ENCODE measurements around the gene SLC5A8.

SLC5A8 gene

GRCh38 chr12:101238800-101239329 is 28.8 kb upstream of the SLC5A8 start:
- Mint-ChIP-seq H3K4me1 (no peaks in the 10 kb centered on the region), H3K9me3 (no peaks in the 10 kb centered on the region), H3K27ac (no peak overlapping the region), H3K4me3 (no peak overlapping the region), H3K36me3 (ENCODE audit: low read depth) (no peaks in the 10 kb centered on the region), H3K27me3 (ENCODE audit: low read depth) (no peaks in the 10 kb centered on the region)
- no peak for TF ChIP-seq CTCF (IDR thresholded peaks at IDR 0.05; ENCODE audit: unreplicated experiment in 3 of 3)

- no peaks in the 10 kb centered on the region for H3K4me1 Mint-ChIP-seq
- H3K9me3 Mint-ChIP-seq = no peaks in the 10 kb centered on the region
- no peaks in the 10 kb centered on the region for H3K36me3 Mint-ChIP-seq (ENCODE audit: low read depth)
- no peak overlapping the region for H3K27ac Mint-ChIP-seq
- no peaks in the 10 kb centered on the region for H3K27me3 Mint-ChIP-seq (ENCODE audit: low read depth)
- no peak for TF ChIP-seq CTCF (IDR thresholded peaks at IDR 0.05; ENCODE audit: unreplicated experiment in 3 of 3)
- H3K4me3 Mint-ChIP-seq = no peak overlapping the region
Measured at GRCh38 chr12:101238306-101238705, 28.3 kb upstream of the SLC5A8 start.

GRCh38 chr12:101235686-101236085 is 25.6 kb upstream of the SLC5A8 start:
- H3K4me1 Mint-ChIP-seq = no peaks in the 10 kb centered on the region
- no peaks in the 10 kb centered on the region for H3K36me3 Mint-ChIP-seq (ENCODE audit: low read depth)

GRCh38 chr12:101231636-101232035 is 21.6 kb upstream of the SLC5A8 start:
- Mint-ChIP-seq H3K27me3 (ENCODE audit: low read depth) (no peaks in the 10 kb centered on the region), H3K4me3 (no peak overlapping the region), H3K27ac (no peak overlapping the region), H3K4me1 (no peaks in the 10 kb centered on the region), H3K9me3 (no peaks in the 10 kb centered on the region), H3K36me3 (ENCODE audit: low read depth) (no peaks in the 10 kb centered on the region)
- no peak for TF ChIP-seq CTCF (IDR thresholded peaks at IDR 0.05; ENCODE audit: unreplicated experiment in 3 of 3)

More at GRCh38 chr12:101235686-101236085, 25.6 kb upstream of the SLC5A8 start:
- Mint-ChIP-seq H3K27me3 (ENCODE audit: low read depth) (no peaks in the 10 kb centered on the region), H3K9me3 (no peaks in the 10 kb centered on the region), H3K27ac (no peak overlapping the region), H3K4me3 (no peak overlapping the region)
- no peak for TF ChIP-seq CTCF (IDR thresholded peaks at IDR 0.05; ENCODE audit: unreplicated experiment in 3 of 3)

GRCh38 chr12:101230547-101230946 is 20.5 kb upstream of the SLC5A8 start:
- no peaks in the 10 kb centered on the region for H3K36me3 Mint-ChIP-seq (ENCODE audit: low read depth)
- no peaks in the 10 kb centered on the region for H3K9me3 Mint-ChIP-seq
- no peaks in the 10 kb centered on the region for H3K27me3 Mint-ChIP-seq (ENCODE audit: low read depth)
- no peaks in the 10 kb centered on the region for H3K4me1 Mint-ChIP-seq
- no peak overlapping the region for H3K27ac Mint-ChIP-seq
- no peak overlapping the region for H3K4me3 Mint-ChIP-seq
- no peak for TF ChIP-seq CTCF (IDR thresholded peaks at IDR 0.05; ENCODE audit: unreplicated experiment in 3 of 3)

- no peaks in the 10 kb centered on the region for H3K27me3 Mint-ChIP-seq (ENCODE audit: low read depth)
- H3K4me1 Mint-ChIP-seq = no peaks in the 10 kb centered on the region
- no peaks in the 10 kb centered on the region for H3K9me3 Mint-ChIP-seq
- no peaks in the 10 kb centered on the region for H3K36me3 Mint-ChIP-seq (ENCODE audit: low read depth)
- H3K4me3 Mint-ChIP-seq = no peak overlapping the region
- no peak overlapping the region for H3K27ac Mint-ChIP-seq
- TF ChIP-seq CTCF (IDR thresholded peaks at IDR 0.05; ENCODE audit: unreplicated experiment in 3 of 3) = no peak
Measured at GRCh38 chr12:101229841-101230241, 19.8 kb upstream of the SLC5A8 start.

All from nephron (organoid).